ENCODE measurements around the gene CCND1.

Gene CCND1

DNA sequence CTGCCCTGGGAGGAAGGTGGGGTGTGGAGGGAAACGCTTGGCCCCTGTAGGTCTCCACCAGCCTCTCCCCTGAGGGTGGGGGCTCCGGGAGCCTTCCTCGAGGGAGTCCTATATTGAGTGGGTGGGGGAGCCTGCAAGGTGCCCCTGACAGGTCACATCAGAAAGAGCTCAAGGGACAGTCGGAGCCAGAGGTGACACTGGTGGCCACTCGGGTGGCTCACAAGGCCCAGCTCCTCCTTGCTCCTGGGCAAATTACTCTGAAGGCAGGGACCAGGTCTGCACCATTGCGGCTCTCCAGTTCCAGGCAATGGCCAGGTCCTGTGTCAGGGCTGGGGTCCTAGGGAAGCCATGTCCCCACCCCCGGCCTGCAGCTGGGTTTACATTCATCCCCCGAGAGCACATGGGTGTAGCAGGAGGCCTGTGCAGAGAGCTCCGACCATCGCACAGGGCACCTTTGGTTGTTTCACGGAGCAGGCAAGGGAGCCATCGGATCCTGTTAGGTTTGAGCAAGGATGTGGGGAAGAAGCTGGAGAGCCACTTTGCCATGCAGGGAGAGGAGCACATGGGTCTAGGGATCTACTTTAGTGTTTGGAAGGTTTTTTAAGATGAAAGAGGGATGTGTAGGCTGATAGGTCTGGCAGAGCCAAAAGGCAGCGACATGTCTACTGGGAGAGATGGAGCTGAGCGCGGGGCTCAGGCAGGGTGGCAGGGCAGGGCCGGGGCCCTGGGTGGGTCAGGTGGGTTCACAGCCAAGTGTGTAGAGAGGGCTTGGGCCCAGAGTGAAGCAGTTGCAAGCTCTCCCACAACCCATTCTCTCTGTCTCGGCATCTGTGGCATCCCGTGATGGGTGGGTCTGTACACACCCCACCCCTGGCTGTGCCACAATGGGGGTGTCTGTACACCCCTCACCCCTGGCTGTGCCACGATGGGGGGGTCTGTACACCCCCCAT, 14.8 kb downstream of the CCND1 start:
- H3K4me1 ChIP-seq (ENCODE audit: insufficient read depth, low read length) = peaks cover 15% of the 10 kb centered on the region
- H3K36me3 ChIP-seq (ENCODE audit: insufficient read depth, low read length) = peaks cover 38% of the 10 kb centered on the region
- no peak overlapping the region for H3K9ac ChIP-seq (ENCODE audit: low read depth, low read length)
- peak overlapping the region; percentile 41; the same call in 1 of the 2 replicates for H3K27ac ChIP-seq (ENCODE audit: low read depth, low read length)
- H3K4me3 ChIP-seq (ENCODE audit: low read length) = no peak overlapping the region
- no peaks in the 10 kb centered on the region for H3K27me3 ChIP-seq (ENCODE audit: insufficient read depth, low read length)
- H3K9me3 ChIP-seq (ENCODE audit: insufficient read depth, low read depth, low read length) = no peaks in the 10 kb centered on the region
- 89% methylated on average over 19 of the region's 19 CpGs for WGBS

DNA sequence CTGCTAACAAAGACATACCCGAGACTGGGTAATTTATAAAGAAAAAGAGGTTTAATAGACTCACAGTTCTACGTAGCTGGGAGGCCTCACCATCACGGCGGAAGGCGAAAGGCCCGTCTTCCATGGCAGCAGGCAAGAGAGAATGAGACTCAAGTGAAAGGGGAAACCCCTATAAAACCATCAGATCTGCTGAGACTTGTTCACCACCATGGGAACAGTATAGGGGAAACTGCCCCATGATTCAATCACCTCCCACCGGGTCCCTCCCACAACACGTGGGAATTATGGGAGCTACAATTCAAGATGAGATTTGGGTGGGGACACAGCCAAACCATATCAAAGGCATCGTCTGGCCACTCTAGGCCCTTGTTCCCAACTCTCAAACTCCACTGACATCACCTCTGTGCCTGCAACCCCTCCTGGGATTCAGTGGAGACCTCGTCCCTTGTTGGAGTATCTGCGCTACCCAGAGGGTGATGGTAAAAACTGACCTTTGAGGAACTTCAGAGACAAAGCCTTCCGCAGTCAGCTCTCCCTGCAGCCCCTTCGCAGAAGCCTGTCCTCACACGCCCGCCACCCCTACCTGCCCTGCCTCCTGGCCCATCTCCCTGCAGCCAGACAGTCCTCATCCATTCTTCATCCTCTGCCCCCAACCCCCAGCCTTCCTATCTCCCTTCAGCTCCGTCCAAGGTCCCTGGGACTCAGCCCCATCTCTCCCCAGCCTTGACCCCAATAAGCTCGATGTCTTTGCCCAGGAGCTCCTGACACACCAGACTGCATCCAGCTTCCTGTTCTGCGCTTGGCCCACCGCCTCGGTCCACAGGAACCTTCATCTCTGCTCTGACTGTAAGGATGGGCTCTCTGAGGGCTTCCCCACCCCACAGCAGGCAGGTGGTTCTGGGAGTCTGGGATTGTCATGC, 15.8 kb downstream of the CCND1 start:
- H3K4me1 ChIP-seq (ENCODE audit: insufficient read depth, low read length) = peaks cover 15% of the 10 kb centered on the region

GRCh38 chr11:69657456-69657910, 16.5 kb downstream of the CCND1 start:
- no peaks in the 10 kb centered on the region for H3K9me3 ChIP-seq (ENCODE audit: insufficient read depth, low read depth, low read length)
- 89% methylated on average over 14 of the region's 14 CpGs for WGBS
- peak overlapping the region; percentile 79 for H3K27ac ChIP-seq (ENCODE audit: low read depth, low read length)
- no peaks in the 10 kb centered on the region for H3K27me3 ChIP-seq (ENCODE audit: insufficient read depth, low read length)
- H3K36me3 ChIP-seq (ENCODE audit: insufficient read depth, low read length) = peaks cover 21% of the 10 kb centered on the region
- H3K4me3 ChIP-seq (ENCODE audit: low read length) = no peak overlapping the region
- H3K9ac ChIP-seq (ENCODE audit: low read depth, low read length) = peak overlapping the region; percentile 36; the same call in 1 of the 2 replicates
- H3K4me1 ChIP-seq (ENCODE audit: insufficient read depth, low read length) = peaks cover 15% of the 10 kb centered on the region

More for the DNA sequence above, 15.8 kb downstream of the CCND1 start:
- H3K9ac ChIP-seq (ENCODE audit: low read depth, low read length) = peak overlapping the region; percentile 36; the same call in 1 of the 2 replicates
- WGBS = 94% methylated on average over 20 of the region's 20 CpGs
- no peaks in the 10 kb centered on the region for H3K9me3 ChIP-seq (ENCODE audit: insufficient read depth, low read depth, low read length)
- H3K27ac ChIP-seq (ENCODE audit: low read depth, low read length) = 0 out of 2 replicates have a peak overlapping the region, but pooled peaks have one; percentile 79
- H3K36me3 ChIP-seq (ENCODE audit: insufficient read depth, low read length) = peaks cover 28% of the 10 kb centered on the region
- H3K4me3 ChIP-seq (ENCODE audit: low read length) = no peak overlapping the region
- H3K27me3 ChIP-seq (ENCODE audit: insufficient read depth, low read length) = no peaks in the 10 kb centered on the region

DNA sequence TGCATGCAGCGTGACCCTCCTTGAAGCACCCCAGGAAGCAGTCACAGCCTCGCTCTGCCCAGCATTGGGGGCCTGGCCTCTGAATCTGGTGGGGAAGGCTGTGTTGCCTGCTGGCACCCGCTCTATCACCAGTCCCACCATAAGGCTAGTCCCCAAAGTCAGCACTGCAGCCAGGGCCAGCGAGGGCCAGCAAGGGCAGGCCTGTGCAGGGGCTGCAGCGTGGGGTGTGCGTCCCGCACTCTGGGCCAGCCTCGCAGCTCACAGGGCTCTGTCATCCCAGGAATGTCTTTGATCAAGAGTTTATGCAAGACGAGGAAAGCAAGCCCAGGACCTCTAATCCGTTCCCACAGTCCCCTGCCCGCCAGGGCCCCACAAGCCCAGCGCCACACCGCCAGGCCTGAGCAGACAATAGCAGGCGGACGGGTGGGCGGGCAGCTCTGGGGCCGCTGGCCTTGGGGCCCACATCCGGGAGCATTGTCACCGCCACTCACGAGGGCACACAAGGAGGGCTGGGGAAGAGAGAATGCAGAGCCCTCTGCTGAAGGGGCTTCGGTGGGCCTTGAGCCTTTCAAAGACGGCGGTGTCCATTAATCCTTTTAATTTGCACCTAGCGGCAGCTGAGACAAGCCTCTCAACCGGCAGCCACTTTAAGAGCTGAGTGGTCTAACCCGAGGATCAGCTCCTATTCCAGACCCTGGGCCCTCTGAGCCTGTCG, 17.1 kb downstream of the CCND1 start:
- peak overlapping the region; percentile 67; the same call in 1 of the 2 replicates for H3K9ac ChIP-seq (ENCODE audit: low read depth, low read length)
- H3K27ac ChIP-seq (ENCODE audit: low read depth, low read length) = peak overlapping the region; percentile 79
- no peak overlapping the region for H3K4me3 ChIP-seq (ENCODE audit: low read length)
- H3K27me3 ChIP-seq (ENCODE audit: insufficient read depth, low read length) = no peaks in the 10 kb centered on the region
- H3K9me3 ChIP-seq (ENCODE audit: insufficient read depth, low read depth, low read length) = no peaks in the 10 kb centered on the region
- whole genome bisulfite sequencing = 26% methylated on average over 27 of the region's 27 CpGs
- H3K4me1 ChIP-seq (ENCODE audit: insufficient read depth, low read length) = peaks cover 15% of the 10 kb centered on the region
- peaks cover 15% of the 10 kb centered on the region for H3K36me3 ChIP-seq (ENCODE audit: insufficient read depth, low read length)

DNA sequence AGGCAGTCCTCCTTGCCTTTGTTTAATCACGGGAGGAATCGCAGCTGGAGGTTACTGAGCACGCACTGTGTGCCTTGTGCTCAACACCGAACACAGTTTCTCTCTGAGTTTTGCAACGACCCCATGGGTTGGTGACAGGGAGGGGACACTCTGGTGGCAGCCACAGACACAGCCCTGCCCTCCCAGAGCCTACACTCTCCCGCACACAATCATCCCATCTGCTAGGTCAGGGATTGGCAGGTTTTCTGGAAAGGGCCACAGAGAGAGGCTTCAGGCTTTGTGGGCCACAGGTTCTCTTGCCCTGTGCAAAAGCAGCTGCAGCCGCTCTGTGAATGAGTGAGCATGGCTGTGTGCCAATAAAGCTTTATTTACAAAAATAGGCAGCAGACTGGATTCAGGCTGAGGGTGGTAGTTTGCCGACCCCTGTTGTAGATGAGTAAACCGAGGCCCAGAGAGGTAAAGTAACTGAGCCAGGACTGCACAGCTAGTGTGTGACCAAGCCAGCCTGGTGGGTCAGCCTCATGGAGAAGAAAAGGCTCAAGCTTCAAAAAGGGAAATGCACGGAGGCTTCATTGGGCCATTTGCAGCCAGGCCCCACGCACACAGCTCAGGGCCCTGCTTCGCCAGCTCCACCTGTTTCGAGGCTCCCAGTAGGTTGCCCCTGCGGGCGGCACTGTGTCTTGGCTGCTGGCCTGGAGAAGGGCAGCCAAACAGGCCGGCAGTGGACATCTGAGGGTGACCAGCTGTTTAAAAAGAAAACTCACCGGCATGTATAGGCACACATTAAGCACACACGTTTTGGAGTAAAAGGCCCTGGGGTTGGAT, 17.9 kb downstream of the CCND1 start:
- Histone ChIP-seq H3K36me3 (ENCODE audit: insufficient read depth, low read length) (peaks cover 12% of the 10 kb centered on the region), H3K27me3 (ENCODE audit: insufficient read depth, low read length) (no peaks in the 10 kb centered on the region), H3K9ac (ENCODE audit: low read depth, low read length) (peak overlapping the region; percentile 67; the same call in 1 of the 2 replicates), H3K27ac (ENCODE audit: low read depth, low read length) (peak overlapping the region; percentile 79), H3K9me3 (ENCODE audit: insufficient read depth, low read depth, low read length) (no peaks in the 10 kb centered on the region), H3K4me3 (ENCODE audit: low read length) (no peak overlapping the region), H3K4me1 (ENCODE audit: insufficient read depth, low read length) (peaks cover 15% of the 10 kb centered on the region)
- WGBS = 82% methylated on average over 18 of the region's 18 CpGs

DNA sequence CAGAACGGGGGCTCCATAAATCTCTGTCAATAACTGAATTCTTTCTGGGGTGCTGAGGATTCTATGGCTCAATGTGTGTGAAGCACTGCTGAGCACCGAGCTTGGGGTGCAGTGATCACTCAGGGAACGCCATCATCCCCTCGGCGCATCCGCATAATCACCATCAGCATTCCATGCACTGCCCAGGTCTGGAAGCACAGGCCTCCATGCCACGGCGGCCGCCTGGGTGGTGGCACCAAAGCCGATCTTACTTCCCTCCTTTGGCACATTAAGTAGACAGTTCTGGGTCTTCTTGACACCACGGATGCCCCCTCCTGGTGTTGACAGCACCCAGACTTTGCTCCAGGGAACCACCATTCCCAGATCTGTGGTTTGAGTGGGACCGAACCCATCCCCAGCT, 18.6 kb downstream of the CCND1 start:
- Histone ChIP-seq H3K9ac (ENCODE audit: low read depth, low read length) (no peak overlapping the region), H3K4me3 (ENCODE audit: low read length) (no peak overlapping the region)
- 95% methylated on average over 12 of the region's 12 CpGs for WGBS

DNA sequence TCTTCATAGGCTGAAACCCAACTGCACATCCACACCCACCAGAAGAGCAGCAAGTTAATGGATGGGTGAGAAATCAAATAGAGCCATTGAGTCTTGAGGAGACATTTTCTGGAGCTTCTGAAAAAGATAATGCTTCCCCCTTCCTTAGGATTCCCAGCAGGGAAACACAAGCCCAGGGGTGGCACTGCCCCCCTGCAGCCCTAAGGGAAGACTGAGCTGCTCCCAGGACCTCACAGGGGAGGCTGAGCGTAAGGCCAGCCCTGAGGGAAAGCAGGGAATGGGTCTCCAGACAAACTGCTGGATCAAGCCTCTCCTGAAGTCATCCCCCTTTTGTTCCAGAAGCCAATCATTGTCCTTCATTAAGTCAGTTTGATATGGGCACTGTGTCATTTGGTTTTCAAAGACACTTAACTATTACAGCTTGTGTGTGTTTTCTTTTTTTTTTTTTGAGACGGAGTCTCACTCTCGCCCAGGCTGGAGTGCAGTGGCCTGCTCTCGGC, 19.1 kb downstream of the CCND1 start:
- Histone ChIP-seq H3K36me3 (ENCODE audit: insufficient read depth, low read length) (peaks cover 17% of the 10 kb centered on the region), H3K9me3 (ENCODE audit: insufficient read depth, low read depth, low read length) (no peaks in the 10 kb centered on the region), H3K27ac (ENCODE audit: low read depth, low read length) (no peak overlapping the region), H3K4me1 (ENCODE audit: insufficient read depth, low read length) (peaks cover 15% of the 10 kb centered on the region), H3K27me3 (ENCODE audit: insufficient read depth, low read length) (no peaks in the 10 kb centered on the region), H3K9ac (ENCODE audit: low read depth, low read length) (no peak overlapping the region), H3K4me3 (ENCODE audit: low read length) (no peak overlapping the region)
- WGBS = 93% methylated on average over 4 of the region's 4 CpGs

More for the DNA sequence above, 18.6 kb downstream of the CCND1 start:
- Histone ChIP-seq H3K27ac (ENCODE audit: low read depth, low read length) (no peak overlapping the region), H3K4me1 (ENCODE audit: insufficient read depth, low read length) (peaks cover 15% of the 10 kb centered on the region), H3K27me3 (ENCODE audit: insufficient read depth, low read length) (no peaks in the 10 kb centered on the region), H3K36me3 (ENCODE audit: insufficient read depth, low read length) (peaks cover 12% of the 10 kb centered on the region; the same call in 1 of the 2 replicates), H3K9me3 (ENCODE audit: insufficient read depth, low read depth, low read length) (no peaks in the 10 kb centered on the region)

GRCh38 chr11:69661413-69661715, 20.4 kb downstream of the CCND1 start:
- peaks cover 15% of the 10 kb centered on the region for H3K4me1 ChIP-seq (ENCODE audit: insufficient read depth, low read length)
- no peak overlapping the region for H3K27ac ChIP-seq (ENCODE audit: low read depth, low read length)
- no peak overlapping the region for H3K9ac ChIP-seq (ENCODE audit: low read depth, low read length)
- H3K27me3 ChIP-seq (ENCODE audit: insufficient read depth, low read length) = no peaks in the 10 kb centered on the region
- H3K9me3 ChIP-seq (ENCODE audit: insufficient read depth, low read depth, low read length) = no peaks in the 10 kb centered on the region
- H3K4me3 ChIP-seq (ENCODE audit: low read length) = no peak overlapping the region
- WGBS = 74% methylated on average over 10 of the region's 10 CpGs
- H3K36me3 ChIP-seq (ENCODE audit: insufficient read depth, low read length) = peaks cover 24% of the 10 kb centered on the region

GRCh38 chr11:69662021-69662698, 21.2 kb downstream of the CCND1 start:
- Histone ChIP-seq H3K36me3 (ENCODE audit: insufficient read depth, low read length) (peaks cover 32% of the 10 kb centered on the region), H3K27ac (ENCODE audit: low read depth, low read length) (no peak overlapping the region), H3K9me3 (ENCODE audit: insufficient read depth, low read depth, low read length) (no peaks in the 10 kb centered on the region), H3K9ac (ENCODE audit: low read depth, low read length) (no peak overlapping the region), H3K27me3 (ENCODE audit: insufficient read depth, low read length) (no peaks in the 10 kb centered on the region), H3K4me1 (ENCODE audit: insufficient read depth, low read length) (peaks cover 15% of the 10 kb centered on the region), H3K4me3 (ENCODE audit: low read length) (no peak overlapping the region)
- WGBS = 89% methylated on average over 16 of the region's 16 CpGs

Data from HUES64 (cell line).